A549 (cell line): ENCODE results near the gene HBS1L. TPM values are rescaled to one million over a fixed set of nuclear protein-coding genes. Genes with fewer than 3 reads are reported as not detected.
A peak's percentile ranks its signal among the peaks of the same experiment; 100 is the strongest.

Experiments
- ATAC-seq, 2 experiments: fragments of 200-7000 bp in 1 of 2; fragments of >200 bp in 1 of 2; cut with Nextera tagmentation in 1 of 2; cut with Tn5 transposase in 1 of 2; 3 replicates each; pipeline versions ENCODE4 v1.8.0 to v1.9.1; 2018 to 2020; ENCODE audit warnings: mild to moderate bottlenecking in 1 of 2, moderate library complexity in 1 of 2
- CTCF ChIA-PET: fragments of 300-600 bp; sonication (Branson Sonifier 250); formaldehyde crosslinking; extraction: SDS; loops from one replicate; lab custom pipeline; 2021; ENCODE audit warnings: antibody characterized with exemption, inconsistent platforms; lab: Yijun Ruan, JAX
- POLR2A ChIA-PET: fragments of 350-600 bp; formaldehyde crosslinking; extraction: SDS; loops from one replicate; lab custom pipeline; 2021; ENCODE audit warnings: antibody characterized with exemption, inconsistent platforms; lab: Yijun Ruan, JAX
- DNase-seq, 2 experiments: peaks; one replicate each; pipeline versions ENCODE4 v3.0.0 to v3.0.0-alpha.2; 2011 to 2016; ENCODE audit warnings: low read depth in 1 of 2, low spot score in 1 of 2
- FAIRE-seq: peaks from 2 replicates; lab custom pipeline; 2011; peaks lifted over from hg19 to GRCh38; lab: Jason Lieb, UNC
- H3K27ac ChIP-seq, 2 experiments: fragments of >200 bp; sonication (Bioruptor Twin); formaldehyde crosslinking; 3 replicates each; pipeline ENCODE4 v1.5.1; 2016 to 2017
- H3K4me1 ChIP-seq: fragments of >200 bp; sonication (Bioruptor Twin); formaldehyde crosslinking; 3 replicates; pipeline ENCODE4 v1.6.1; 2016
- H3K4me2 ChIP-seq: fragments of >200 bp; sonication (Bioruptor Twin); formaldehyde crosslinking; 3 replicates; pipeline ENCODE4 v1.6.1; 2016
- H3K4me3 ChIP-seq: fragments of >200 bp; sonication (Bioruptor Twin); formaldehyde crosslinking; 3 replicates; pipeline ENCODE4 v1.5.1; 2016
- H3K9me3 ChIP-seq: fragments of >200 bp; sonication (Bioruptor Twin); formaldehyde crosslinking; 3 replicates; pipeline ENCODE4 v1.6.1; 2016
- BHLHE40 ChIP-seq: IDR thresholded peaks from 2 replicates; pipeline ENCODE4 v1.6.1; 2012; ENCODE audit warnings: low read depth, low read length, inconsistent platforms
- CEBPB ChIP-seq, 2 experiments: fragments of >200 bp in 1 of 2; sonication (Bioruptor Twin) in 1 of 2; formaldehyde crosslinking in 1 of 2; IDR thresholded peaks; 2 replicates each; pipeline ENCODE4 v1.6.1; 2012 to 2016
- EHF ChIP-seq: fragments of 250-450 bp; sonication (Bioruptor Pico); IDR thresholded peaks from 2 replicates; pipeline ENCODE4 v1.5.0; 2020; ENCODE audit warnings: mild to moderate bottlenecking
- FOSL2 ChIP-seq, 2 experiments: fragments of 450-650 bp in 1 of 2; fragments of >200 bp in 1 of 2; sonication (Bioruptor Twin) in 1 of 2; formaldehyde crosslinking; IDR thresholded peaks; 2 replicates each; pipeline versions ENCODE4 v1.5.0 to v1.6.1; 2016 to 2020; ENCODE audit warnings: mild to moderate bottlenecking in 1 of 2, moderate library complexity in 1 of 2
- GATA3 ChIP-seq: IDR thresholded peaks from 2 replicates; pipeline ENCODE4 v1.6.1; 2012; ENCODE audit warnings: borderline replicate concordance
- HOXA7 ChIP-seq: fragments of 250-450 bp; sonication (Bioruptor Pico); IDR thresholded peaks from 2 replicates; pipeline ENCODE4 v1.5.0; 2020; ENCODE audit warnings: mild to moderate bottlenecking, moderate library complexity
- MAFK ChIP-seq: fragments of 450-650 bp; IDR thresholded peaks from 2 replicates; pipeline ENCODE4 v1.6.1; 2014; ENCODE audit not compliant: partially characterized antibody
- PHF8 ChIP-seq: fragments of 200-600 bp; sonication (generic); IDR thresholded peaks from 2 replicates; pipeline ENCODE4 v1.6.1; 2016; ENCODE audit warnings: low read depth, mild to moderate bottlenecking, antibody characterized with exemption, moderate library complexity, borderline replicate concordance
- POLR2A ChIP-seq: IDR thresholded peaks from 2 replicates; pipeline ENCODE4 v1.6.1; 2012; ENCODE audit warnings: mild to moderate bottlenecking, low read length
- POLR2AphosphoS2 ChIP-seq: conservative IDR thresholded peaks from 2 replicates; pipeline ENCODE4 v1.6.1; 2012; ENCODE audit warnings: low read length, improper control_type of control experiment, inconsistent platforms
- RAD21 ChIP-seq, 2 experiments: fragments of >200 bp in 1 of 2; sonication (Bioruptor Twin) in 1 of 2; formaldehyde crosslinking in 1 of 2; IDR thresholded peaks in 1 of 2; conservative IDR thresholded peaks in 1 of 2; 2 replicates in 1 of 2; 3 replicates in 1 of 2; pipeline ENCODE4 v1.6.1; 2012 to 2018; ENCODE audit warnings: inconsistent platforms in 1 of 2
- SREBF2 ChIP-seq: fragments of 450-650 bp; IDR thresholded peaks from 2 replicates; pipeline ENCODE4 v1.6.1; 2014; ENCODE audit warnings: mild to moderate bottlenecking, moderate library complexity
- TP53 ChIP-seq: fragments of 250-450 bp; sonication (Bioruptor Pico); IDR thresholded peaks from 2 replicates; pipeline ENCODE4 v1.5.0; 2021; ENCODE audit warnings: mild to moderate bottlenecking, moderate library complexity
- ZFP36 ChIP-seq: fragments of 450-650 bp; IDR thresholded peaks from 2 replicates; pipeline ENCODE4 v1.6.1; 2014; ENCODE audit warnings: borderline replicate concordance; ENCODE audit not compliant: partially characterized antibody
- WGBS: methylation state at CpG from one replicate; pipeline ENCODE4 v1.1.6; 2017; ENCODE audit errors: missing lambda C conversion rate; 5-methylcytosine and 5-hydroxymethylcytosine counted together
- polyA plus RNA-seq, 4 experiments: library from polyadenylated mRNA; depleted of rRNA in 3 of 4; stranded (reverse); fragments of >200 nt; fragmentation: RNase III in 1 of 4; extraction: RNeasy Plus Mini Kit Qiagen cat#74134 plus additional on column Dnase treatment in 1 of 4; gene quantifications; 2 replicates in 3 of 4; 3 replicates in 1 of 4; pipeline ENCODE4 v1.2.3, GENCODE V29; 2011 to 2017
- TF ChIP-seq, protein P1 (sequence below): IDR thresholded peaks from 2 replicates; pipeline ENCODE4 v1.6.1; 2012
- TF ChIP-seq, protein P2 (sequence below): fragments of >200 bp; sonication (Bioruptor Twin); formaldehyde crosslinking; IDR thresholded peaks from 3 replicates; pipeline ENCODE4 v1.5.1; 2016
- TF ChIP-seq, protein P3 (sequence below): fragments of 450-650 bp; IDR thresholded peaks from 2 replicates; pipeline ENCODE4 v1.6.1; 2014; ENCODE audit warnings: antibody characterized with exemption
- TF ChIP-seq, protein P4 (sequence below): fragments of 250-450 bp; sonication (Bioruptor Pico); IDR thresholded peaks from 2 replicates; pipeline ENCODE4 v1.5.0; 2021; ENCODE audit warnings: mild to moderate bottlenecking, moderate library complexity, borderline replicate concordance
- TF ChIP-seq, protein P5 (sequence below): IDR thresholded peaks from 2 replicates; pipeline ENCODE4 v1.6.1; 2012; ENCODE audit warnings: low read depth, borderline replicate concordance

HBS1L gene
- polyA plus RNA-seq, 2 of the 4 experiments (the other 2 are of a cell fraction) = 41.5 to 61.7 TPM

DNA sequence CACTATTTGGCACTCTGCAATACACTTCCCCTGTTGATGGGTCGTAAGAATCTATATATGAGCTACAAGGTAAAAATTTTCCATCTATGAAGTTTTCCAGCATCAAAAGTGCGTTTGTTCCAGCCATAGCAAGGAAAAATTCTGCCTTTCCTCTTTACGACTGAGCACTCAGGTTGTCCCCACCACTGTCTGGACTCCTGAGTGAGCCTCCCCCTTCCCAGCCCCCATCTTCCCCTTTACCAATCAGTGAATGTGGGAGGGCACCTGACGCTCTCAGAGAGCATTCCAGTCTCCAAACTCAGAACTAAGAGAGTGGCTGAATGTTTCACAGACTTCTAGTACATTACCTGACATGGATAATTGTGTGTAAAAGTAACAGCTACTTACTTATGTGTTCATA, 104.7 kb downstream of the HBS1L start, which contains the start of gene ALDH8A1:
ALDH8A1 (minus strand) TSS at position 175 of the 400 bp plus-strand sequence; CDS start at position 127, 48 bp downstream.
- H3K4me2 ChIP-seq = no peak within 1 kb of the TSS
- no peak for TF ChIP-seq POLR2AphosphoS2
- TF ChIP-seq GATA3 = no peak
- TF ChIP-seq RAD21 (conservative IDR thresholded peaks at IDR 0.05 in 1 of 2, IDR thresholded peaks at IDR 0.05 in 1 of 2) = no peak
- TF ChIP-seq, protein P1, sequence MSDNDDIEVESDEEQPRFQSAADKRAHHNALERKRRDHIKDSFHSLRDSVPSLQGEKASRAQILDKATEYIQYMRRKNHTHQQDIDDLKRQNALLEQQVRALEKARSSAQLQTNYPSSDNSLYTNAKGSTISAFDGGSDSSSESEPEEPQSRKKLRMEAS = no peak
- TF ChIP-seq MAFK = no peak
- TF ChIP-seq, protein P2, sequence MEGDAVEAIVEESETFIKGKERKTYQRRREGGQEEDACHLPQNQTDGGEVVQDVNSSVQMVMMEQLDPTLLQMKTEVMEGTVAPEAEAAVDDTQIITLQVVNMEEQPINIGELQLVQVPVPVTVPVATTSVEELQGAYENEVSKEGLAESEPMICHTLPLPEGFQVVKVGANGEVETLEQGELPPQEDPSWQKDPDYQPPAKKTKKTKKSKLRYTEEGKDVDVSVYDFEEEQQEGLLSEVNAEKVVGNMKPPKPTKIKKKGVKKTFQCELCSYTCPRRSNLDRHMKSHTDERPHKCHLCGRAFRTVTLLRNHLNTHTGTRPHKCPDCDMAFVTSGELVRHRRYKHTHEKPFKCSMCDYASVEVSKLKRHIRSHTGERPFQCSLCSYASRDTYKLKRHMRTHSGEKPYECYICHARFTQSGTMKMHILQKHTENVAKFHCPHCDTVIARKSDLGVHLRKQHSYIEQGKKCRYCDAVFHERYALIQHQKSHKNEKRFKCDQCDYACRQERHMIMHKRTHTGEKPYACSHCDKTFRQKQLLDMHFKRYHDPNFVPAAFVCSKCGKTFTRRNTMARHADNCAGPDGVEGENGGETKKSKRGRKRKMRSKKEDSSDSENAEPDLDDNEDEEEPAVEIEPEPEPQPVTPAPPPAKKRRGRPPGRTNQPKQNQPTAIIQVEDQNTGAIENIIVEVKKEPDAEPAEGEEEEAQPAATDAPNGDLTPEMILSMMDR = no peak
- TF ChIP-seq POLR2A = no peak
- TF ChIP-seq, protein P3, sequence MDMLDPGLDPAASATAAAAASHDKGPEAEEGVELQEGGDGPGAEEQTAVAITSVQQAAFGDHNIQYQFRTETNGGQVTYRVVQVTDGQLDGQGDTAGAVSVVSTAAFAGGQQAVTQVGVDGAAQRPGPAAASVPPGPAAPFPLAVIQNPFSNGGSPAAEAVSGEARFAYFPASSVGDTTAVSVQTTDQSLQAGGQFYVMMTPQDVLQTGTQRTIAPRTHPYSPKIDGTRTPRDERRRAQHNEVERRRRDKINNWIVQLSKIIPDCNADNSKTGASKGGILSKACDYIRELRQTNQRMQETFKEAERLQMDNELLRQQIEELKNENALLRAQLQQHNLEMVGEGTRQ = no peak
- TF ChIP-seq ZFP36 = no peak
- no peak for TF ChIP-seq SREBF2
- TF ChIP-seq EHF (CRISPR knock-in tag) = no peak
- TF ChIP-seq, all 56 proteins: peak for 0
- ChIA-PET CTCF (interaction anchor here (1.1 to 1.3 kb wide), 2 partner anchors 10 to 833 kb away, joined by 3 to 6 read pairs; no protein-coding TSS in a partner anchor), POLR2A (no interaction called here)
- Histone ChIP-seq H3K27ac (no peak within 1 kb of the TSS), H3K9me3 (peaks cover 5% of the 10 kb centered on the region; the same call in 1 of the 3 replicates), H3K4me3 (no peak within 1 kb of the TSS), H3K4me1 (no peaks in the 10 kb centered on the region)
- FAIRE-seq (no peak), DNase-seq (no peak), ATAC-seq (no peak)
- WGBS = 83% methylated on average over 4 of the region's 4 CpGs

DNA sequence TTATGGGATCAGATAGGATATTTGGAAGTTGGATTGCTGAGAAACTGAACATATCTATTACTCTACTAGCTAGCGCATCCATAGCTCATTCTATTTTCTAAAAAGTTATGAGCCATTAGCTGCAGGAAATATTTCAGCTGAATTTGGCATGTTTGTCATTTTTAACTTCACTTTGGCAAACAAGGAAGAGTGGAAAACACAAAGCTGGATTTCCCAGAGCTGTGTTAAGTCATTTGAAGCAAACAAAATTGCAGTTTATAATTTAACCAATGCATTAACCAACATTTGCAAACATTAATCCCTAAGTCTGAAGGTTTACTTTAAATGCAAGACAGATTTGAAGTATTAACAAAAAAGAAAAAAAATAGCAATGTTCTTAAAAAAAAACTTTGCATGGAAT, 105.9 kb downstream of the HBS1L start:
- TF ChIP-seq, protein P4, sequence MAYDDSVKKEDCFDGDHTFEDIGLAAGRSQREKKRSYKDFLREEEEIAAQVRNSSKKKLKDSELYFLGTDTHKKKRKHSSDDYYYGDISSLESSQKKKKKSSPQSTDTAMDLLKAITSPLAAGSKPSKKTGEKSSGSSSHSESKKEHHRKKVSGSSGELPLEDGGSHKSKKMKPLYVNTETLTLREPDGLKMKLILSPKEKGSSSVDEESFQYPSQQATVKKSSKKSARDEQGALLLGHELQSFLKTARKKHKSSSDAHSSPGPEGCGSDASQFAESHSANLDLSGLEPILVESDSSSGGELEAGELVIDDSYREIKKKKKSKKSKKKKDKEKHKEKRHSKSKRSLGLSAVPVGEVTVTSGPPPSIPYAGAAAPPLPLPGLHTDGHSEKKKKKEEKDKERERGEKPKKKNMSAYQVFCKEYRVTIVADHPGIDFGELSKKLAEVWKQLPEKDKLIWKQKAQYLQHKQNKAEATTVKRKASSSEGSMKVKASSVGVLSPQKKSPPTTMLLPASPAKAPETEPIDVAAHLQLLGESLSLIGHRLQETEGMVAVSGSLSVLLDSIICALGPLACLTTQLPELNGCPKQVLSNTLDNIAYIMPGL (CRISPR knock-in tag) = no peak
- TF ChIP-seq, protein P5, sequence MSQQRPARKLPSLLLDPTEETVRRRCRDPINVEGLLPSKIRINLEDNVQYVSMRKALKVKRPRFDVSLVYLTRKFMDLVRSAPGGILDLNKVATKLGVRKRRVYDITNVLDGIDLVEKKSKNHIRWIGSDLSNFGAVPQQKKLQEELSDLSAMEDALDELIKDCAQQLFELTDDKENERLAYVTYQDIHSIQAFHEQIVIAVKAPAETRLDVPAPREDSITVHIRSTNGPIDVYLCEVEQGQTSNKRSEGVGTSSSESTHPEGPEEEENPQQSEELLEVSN = no peak
- no peak for TF ChIP-seq CEBPB (IDR thresholded peaks at IDR 0.05)
- ChIA-PET POLR2A (no interaction called here), CTCF (interaction anchor here (0.7 kb wide), 1 partner anchor 8 kb away, joined by 3 read pairs; no protein-coding TSS in a partner anchor)
- DNase-seq = no peak
- Histone ChIP-seq H3K9me3 (peaks cover 5% of the 10 kb centered on the region; the same call in 1 of the 3 replicates), H3K4me1 (no peaks in the 10 kb centered on the region), H3K4me2 (0 out of 3 replicates have a peak overlapping the region, but pooled peaks have one; percentile 9), H3K4me3 (no peak overlapping the region), H3K27ac (no peak overlapping the region)
- ATAC-seq = no peak
- 95% methylated on average over 1 of the region's 1 CpG for WGBS
- FAIRE-seq = no peak

DNA sequence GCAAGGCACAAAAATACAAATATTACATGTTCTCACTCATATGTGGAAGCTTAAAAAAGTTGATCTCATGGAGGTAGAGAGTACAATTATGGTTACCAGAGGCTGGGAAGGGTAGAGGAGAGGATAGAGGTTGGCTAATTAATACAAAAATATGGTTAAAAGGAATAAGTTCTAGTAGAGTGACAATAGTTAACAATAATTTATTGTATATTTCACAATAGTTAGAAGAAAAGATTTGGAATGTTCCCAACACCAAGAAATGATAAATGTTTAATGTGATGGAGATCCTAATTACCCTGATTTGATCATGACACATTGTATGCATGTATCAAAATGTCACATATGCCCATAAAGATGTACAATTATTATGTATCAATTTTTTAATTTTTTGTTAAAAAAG, 106.5 kb downstream of the HBS1L start:
- POLR2A ChIA-PET = no interaction called here
- Histone ChIP-seq H3K9me3 (peaks cover 5% of the 10 kb centered on the region; the same call in 1 of the 3 replicates), H3K4me1 (no peaks in the 10 kb centered on the region), H3K4me2 (no peak overlapping the region), H3K4me3 (no peak overlapping the region), H3K27ac (no peak overlapping the region)
- TF ChIP-seq ZFP36 (no peak), HOXA7 (CRISPR knock-in tag) (no peak), BHLHE40 (no peak), TP53 (no peak), FOSL2 (IDR thresholded peaks at IDR 0.05) (no peak), FOSL2 (CRISPR knock-in tag; IDR thresholded peaks at IDR 0.05) (no peak), PHF8 (no peak)
- TF ChIP-seq, protein P5 = no peak
- no peak for FAIRE-seq
- ATAC-seq = no peak
- CTCF ChIA-PET = interaction anchor here (1.3 to 1.9 kb wide), 2 partner anchors 825 to 837 kb away, joined by 3 to 5 read pairs; no protein-coding TSS in a partner anchor
- DNase-seq = no peak
